NCI-H524 treated with DMSO at 0.1 percent for 48 hours (cell line): Measurements from ENCODE around the gene PRPF40A.

ENCODE experiments used
- DNase-seq: peaks from one replicate; lab custom pipeline; 2025; lab: John Stamatoyannopoulos, UW

PRPF40A gene

GRCh38 chr2:152716805-152717227 is 445 bp downstream of the PRPF40A start:
- DNase-seq, result no peak

- no peak for DNase-seq
Measured at GRCh38 chr2:152715854-152716428, 1.3 kb downstream of the PRPF40A start.

- DNase-seq, result no peak
Measured at GRCh38 chr2:152715112-152715511, 2.1 kb downstream of the PRPF40A start.

GRCh38 chr2:152710713-152711112 is 6.5 kb downstream of the PRPF40A start:
- DNase-seq, result no peak

GRCh38 chr2:152708742-152709141 is 8.5 kb downstream of the PRPF40A start:
- no peak for DNase-seq

- no peak for DNase-seq
Measured at GRCh38 chr2:152706477-152707021, 10.7 kb downstream of the PRPF40A start.

- DNase-seq, result no peak
Measured at GRCh38 chr2:152701198-152701597, 16.1 kb downstream of the PRPF40A start.

GRCh38 chr2:152696476-152696875 is 20.8 kb downstream of the PRPF40A start:
- no peak for DNase-seq

- DNase-seq, result no peak
Measured at GRCh38 chr2:152695763-152696162, 21.5 kb downstream of the PRPF40A start.

GRCh38 chr2:152694161-152694661 is 23.1 kb downstream of the PRPF40A start:
- no peak for DNase-seq

- DNase-seq, result no peak
Measured at GRCh38 chr2:152693033-152693432, 24.2 kb downstream of the PRPF40A start.

- no peak for DNase-seq
Measured at GRCh38 chr2:152686321-152686720, 30.9 kb downstream of the PRPF40A start.

- DNase-seq, result no peak
Measured at GRCh38 chr2:152683400-152683799, 33.9 kb downstream of the PRPF40A start.

GRCh38 chr2:152682663-152683062 is 34.6 kb downstream of the PRPF40A start:
- DNase-seq, result no peak

GRCh38 chr2:152678808-152679207 is 38.5 kb downstream of the PRPF40A start:
- DNase-seq, result no peak

GRCh38 chr2:152676461-152676860 is 40.8 kb downstream of the PRPF40A start:
- DNase-seq, result no peak

GRCh38 chr2:152674334-152674733 is 42.9 kb downstream of the PRPF40A start:
- no peak for DNase-seq

- DNase-seq, result no peak
Measured at GRCh38 chr2:152664725-152665124, 52.5 kb downstream of the PRPF40A start.

GRCh38 chr2:152661076-152661475 is 56.2 kb downstream of the PRPF40A start:
- DNase-seq, result no peak

- no peak for DNase-seq
Measured at GRCh38 chr2:152658221-152658620, 59.0 kb downstream of the PRPF40A start.

GRCh38 chr2:152657043-152657442 is 60.2 kb downstream of the PRPF40A start:
- no peak for DNase-seq

GRCh38 chr2:152655880-152656279 is 61.4 kb downstream of the PRPF40A start:
- DNase-seq, result no peak

- DNase-seq, result no peak
Measured at GRCh38 chr2:152651834-152652233, 65.4 kb downstream of the PRPF40A start.

GRCh38 chr2:152650768-152651371 is 66.4 kb downstream of the PRPF40A start:
- no peak for DNase-seq
